ENCODE measurements around the gene MIF.
"Not testable (repeated sequence)": the region's sequence is repeated elsewhere in the genome, so short reads cannot be mapped to it uniquely, and the experiment has no call there.

The MIF gene

GRCh38 chr22:23925020-23925606 lies 30.9 kb downstream of the MIF start:
- H3K4me1 ChIP-seq (ENCODE audit: control insufficient read depth in 5 of 5, insufficient read depth in 5 of 5, low read length in 5 of 5): no peaks in the 10 kb centered on the region
- no peak overlapping the region for H3K9ac ChIP-seq (ENCODE audit: low read length in 5 of 5)
- peaks cover 0 to 26% (median 8%) of the 10 kb centered on the region in 5 donors for H3K36me3 ChIP-seq (ENCODE audit: control insufficient read depth in 5 of 5, insufficient read depth in 5 of 5, low read length in 5 of 5)
- no peak overlapping the region for H3K4me3 ChIP-seq (ENCODE audit: low read depth in 1 of 5, low read length in 5 of 5)
- H3K27ac ChIP-seq (ENCODE audit: low read depth, low read length): no peak overlapping the region
- peaks cover 0 to 8% (median 7%) of the 10 kb centered on the region in 5 donors for H3K9me3 ChIP-seq (ENCODE audit: control insufficient read depth in 5 of 5, low read length in 5 of 5)
- no peaks in the 10 kb centered on the region for H3K27me3 ChIP-seq (ENCODE audit: control insufficient read depth in 5 of 5, insufficient read depth in 4 of 5, low read length in 5 of 5)

- Histone ChIP-seq H3K27ac (ENCODE audit: low read depth, low read length) (no peak overlapping the region), H3K36me3 (ENCODE audit: control insufficient read depth in 5 of 5, insufficient read depth in 5 of 5, low read length in 5 of 5) (peaks cover 0 to 26% (median 8%) of the 10 kb centered on the region in 5 donors), H3K9ac (ENCODE audit: low read length in 5 of 5) (no peak overlapping the region), H3K4me3 (ENCODE audit: low read depth in 1 of 5, low read length in 5 of 5) (no peak overlapping the region), H3K27me3 (ENCODE audit: control insufficient read depth in 5 of 5, insufficient read depth in 4 of 5, low read length in 5 of 5) (no peaks in the 10 kb centered on the region), H3K4me1 (ENCODE audit: control insufficient read depth in 5 of 5, insufficient read depth in 5 of 5, low read length in 5 of 5) (no peaks in the 10 kb centered on the region), H3K9me3 (ENCODE audit: control insufficient read depth in 5 of 5, low read length in 5 of 5) (peaks cover 0 to 8% (median 7%) of the 10 kb centered on the region in 5 donors)
Observed at GRCh38 chr22:23926561-23926960, 32.4 kb downstream of the MIF start.

- Histone ChIP-seq H3K27ac (ENCODE audit: low read depth, low read length) (no peak overlapping the region), H3K9ac (ENCODE audit: low read length in 5 of 5) (no peak overlapping the region), H3K27me3 (ENCODE audit: control insufficient read depth in 5 of 5, insufficient read depth in 4 of 5, low read length in 5 of 5) (no peaks in the 10 kb centered on the region), H3K9me3 (ENCODE audit: control insufficient read depth in 5 of 5, low read length in 5 of 5) (no peaks in the 10 kb centered on the region), H3K36me3 (ENCODE audit: control insufficient read depth in 5 of 5, insufficient read depth in 5 of 5, low read length in 5 of 5) (no peaks in the 10 kb centered on the region), H3K4me1 (ENCODE audit: control insufficient read depth in 5 of 5, insufficient read depth in 5 of 5, low read length in 5 of 5) (no peaks in the 10 kb centered on the region), H3K4me3 (ENCODE audit: low read depth in 1 of 5, low read length in 5 of 5) (no peak overlapping the region)
Observed at GRCh38 chr22:23938328-23939016, 44.3 kb downstream of the MIF start.

GRCh38 chr22:23939017-23939357 lies 44.8 kb downstream of the MIF start:
- Histone ChIP-seq H3K27ac (ENCODE audit: low read depth, low read length) (no peak overlapping the region), H3K4me1 (ENCODE audit: control insufficient read depth in 5 of 5, insufficient read depth in 5 of 5, low read length in 5 of 5) (no peaks in the 10 kb centered on the region), H3K4me3 (ENCODE audit: low read depth in 1 of 5, low read length in 5 of 5) (no peak overlapping the region)

GRCh38 chr22:23940166-23940565 lies 46.0 kb downstream of the MIF start:
- H3K27me3 ChIP-seq (ENCODE audit: control insufficient read depth in 5 of 5, insufficient read depth in 4 of 5, low read length in 5 of 5); H3K9ac ChIP-seq (ENCODE audit: low read length in 5 of 5); H3K4me3 ChIP-seq (ENCODE audit: low read depth in 1 of 5, low read length in 5 of 5); H3K27ac ChIP-seq (ENCODE audit: low read depth, low read length); H3K9me3 ChIP-seq (ENCODE audit: control insufficient read depth in 5 of 5, low read length in 5 of 5); H3K36me3 ChIP-seq (ENCODE audit: control insufficient read depth in 5 of 5, insufficient read depth in 5 of 5, low read length in 5 of 5); H3K4me1 ChIP-seq (ENCODE audit: control insufficient read depth in 5 of 5, insufficient read depth in 5 of 5, low read length in 5 of 5): not testable (repeated sequence)

More at GRCh38 chr22:23939017-23939357, 44.8 kb downstream of the MIF start:
- Histone ChIP-seq H3K27me3 (ENCODE audit: control insufficient read depth in 5 of 5, insufficient read depth in 4 of 5, low read length in 5 of 5) (no peaks in the 10 kb centered on the region), H3K9me3 (ENCODE audit: control insufficient read depth in 5 of 5, low read length in 5 of 5) (no peaks in the 10 kb centered on the region), H3K36me3 (ENCODE audit: control insufficient read depth in 5 of 5, insufficient read depth in 5 of 5, low read length in 5 of 5) (no peaks in the 10 kb centered on the region), H3K9ac (ENCODE audit: low read length in 5 of 5) (no peak overlapping the region)
